Osteocyte (in vitro differentiated cells): Measurements from ENCODE around the gene KIF3B. TPM values are rescaled to one million over a fixed set of nuclear protein-coding genes. Genes with fewer than 3 reads are reported as not detected.
"Not testable (repeated sequence)": the region's sequence is repeated elsewhere in the genome, so short reads cannot be mapped to it uniquely, and the experiment has no call there.

Source experiments
- DNase-seq: peaks from one replicate; pipeline ENCODE4 v3.0.0; 2021; ENCODE audit warnings: mixed read lengths; ENCODE audit not compliant: unreplicated experiment; ENCODE audit errors: extremely low spot score
- H3K27ac Mint-ChIP-seq: one replicate; pipeline ENCODE4 v1.8.0; 2021; ENCODE audit warnings: mild to moderate bottlenecking, mixed read lengths; ENCODE audit not compliant: unreplicated experiment
- H3K27me3 Mint-ChIP-seq: one replicate; pipeline ENCODE4 v1.8.0; 2021; ENCODE audit warnings: mixed read lengths; ENCODE audit not compliant: unreplicated experiment
- H3K36me3 Mint-ChIP-seq: one replicate; pipeline ENCODE4 v1.8.0; 2021; ENCODE audit warnings: mixed read lengths; ENCODE audit not compliant: unreplicated experiment
- H3K4me1 Mint-ChIP-seq: one replicate; pipeline ENCODE4 v1.8.0; 2021; ENCODE audit warnings: mixed read lengths; ENCODE audit not compliant: unreplicated experiment
- H3K4me3 Mint-ChIP-seq: one replicate; pipeline ENCODE4 v1.8.0; 2021; ENCODE audit warnings: mild to moderate bottlenecking, moderate library complexity, mixed read lengths; ENCODE audit not compliant: unreplicated experiment
- H3K9me3 Mint-ChIP-seq: one replicate; pipeline ENCODE4 v1.8.0; 2021; ENCODE audit warnings: mixed read lengths; ENCODE audit not compliant: unreplicated experiment
- total RNA-seq: library from RNA; stranded (reverse); gene quantifications from 2 replicates; pipeline ENCODE4 v1.2.1, GENCODE V29; 2021
- TF ChIP-seq, protein P1 (sequence below): fragments of 200-600 bp; sonication (generic); IDR thresholded peaks from 2 replicates; pipeline ENCODE4 v1.5.0; 2021; ENCODE audit warnings: antibody characterized with exemption, mild to moderate bottlenecking, moderate library complexity

The KIF3B gene
- total RNA-seq, 1 donor from 2014 or later: 28.8 TPM

DNA sequence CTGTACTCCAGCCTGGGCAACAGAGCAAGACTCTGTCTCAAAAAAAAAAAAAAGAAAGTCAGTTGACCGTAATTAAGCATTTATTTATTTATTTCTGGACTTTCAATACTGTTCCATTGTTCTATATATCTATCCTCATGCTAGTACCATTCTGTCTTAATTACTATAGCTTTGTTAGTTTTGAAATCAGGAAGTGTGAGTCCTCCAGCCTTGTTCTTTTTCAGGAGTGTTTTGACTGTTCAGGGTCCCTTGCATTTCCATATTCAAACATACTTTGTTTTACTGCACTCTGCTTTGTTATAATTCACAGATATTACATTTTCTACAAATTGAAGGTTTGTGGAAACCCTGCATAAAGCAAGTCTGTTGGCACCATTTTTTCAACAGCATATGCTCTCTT lies 43.9 kb downstream of the KIF3B start:
- peaks cover 23% of the 10 kb centered on the region for H3K36me3 Mint-ChIP-seq
- no peak for DNase-seq

DNA sequence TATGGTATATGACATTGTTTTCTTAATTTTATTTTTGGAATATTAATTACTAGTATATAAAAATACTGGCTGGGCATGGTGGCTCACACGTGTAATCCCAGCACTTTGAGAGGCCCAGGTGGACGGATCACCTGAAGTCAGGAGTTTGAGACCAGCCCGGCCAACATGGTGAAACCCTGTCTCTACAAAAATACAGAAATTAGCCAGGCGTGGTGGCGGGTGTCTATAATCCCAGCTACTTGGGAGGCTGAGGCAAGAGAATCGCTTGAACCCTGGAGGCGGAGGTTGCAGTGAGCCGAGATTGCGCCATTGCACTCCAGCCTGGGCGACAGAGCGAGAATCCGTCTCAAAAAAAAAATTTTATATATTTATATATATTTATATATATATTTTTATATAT lies 44.8 kb downstream of the KIF3B start:
- not testable (repeated sequence) for H3K4me3 Mint-ChIP-seq, H3K27me3 Mint-ChIP-seq, H3K27ac Mint-ChIP-seq, H3K9me3 Mint-ChIP-seq, DNase-seq
- Mint-ChIP-seq H3K4me1 (peaks cover 17% of the 10 kb centered on the region), H3K36me3 (peaks cover 17% of the 10 kb centered on the region)

More for the DNA sequence above, 43.9 kb downstream of the KIF3B start:
- no peak overlapping the region for H3K27ac Mint-ChIP-seq
- no peaks in the 10 kb centered on the region for H3K27me3 Mint-ChIP-seq
- TF ChIP-seq, protein P1, sequence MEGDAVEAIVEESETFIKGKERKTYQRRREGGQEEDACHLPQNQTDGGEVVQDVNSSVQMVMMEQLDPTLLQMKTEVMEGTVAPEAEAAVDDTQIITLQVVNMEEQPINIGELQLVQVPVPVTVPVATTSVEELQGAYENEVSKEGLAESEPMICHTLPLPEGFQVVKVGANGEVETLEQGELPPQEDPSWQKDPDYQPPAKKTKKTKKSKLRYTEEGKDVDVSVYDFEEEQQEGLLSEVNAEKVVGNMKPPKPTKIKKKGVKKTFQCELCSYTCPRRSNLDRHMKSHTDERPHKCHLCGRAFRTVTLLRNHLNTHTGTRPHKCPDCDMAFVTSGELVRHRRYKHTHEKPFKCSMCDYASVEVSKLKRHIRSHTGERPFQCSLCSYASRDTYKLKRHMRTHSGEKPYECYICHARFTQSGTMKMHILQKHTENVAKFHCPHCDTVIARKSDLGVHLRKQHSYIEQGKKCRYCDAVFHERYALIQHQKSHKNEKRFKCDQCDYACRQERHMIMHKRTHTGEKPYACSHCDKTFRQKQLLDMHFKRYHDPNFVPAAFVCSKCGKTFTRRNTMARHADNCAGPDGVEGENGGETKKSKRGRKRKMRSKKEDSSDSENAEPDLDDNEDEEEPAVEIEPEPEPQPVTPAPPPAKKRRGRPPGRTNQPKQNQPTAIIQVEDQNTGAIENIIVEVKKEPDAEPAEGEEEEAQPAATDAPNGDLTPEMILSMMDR: no peak
- H3K9me3 Mint-ChIP-seq: no peaks in the 10 kb centered on the region
- H3K4me3 Mint-ChIP-seq: no peak overlapping the region
- peaks cover 8% of the 10 kb centered on the region for H3K4me1 Mint-ChIP-seq

DNA sequence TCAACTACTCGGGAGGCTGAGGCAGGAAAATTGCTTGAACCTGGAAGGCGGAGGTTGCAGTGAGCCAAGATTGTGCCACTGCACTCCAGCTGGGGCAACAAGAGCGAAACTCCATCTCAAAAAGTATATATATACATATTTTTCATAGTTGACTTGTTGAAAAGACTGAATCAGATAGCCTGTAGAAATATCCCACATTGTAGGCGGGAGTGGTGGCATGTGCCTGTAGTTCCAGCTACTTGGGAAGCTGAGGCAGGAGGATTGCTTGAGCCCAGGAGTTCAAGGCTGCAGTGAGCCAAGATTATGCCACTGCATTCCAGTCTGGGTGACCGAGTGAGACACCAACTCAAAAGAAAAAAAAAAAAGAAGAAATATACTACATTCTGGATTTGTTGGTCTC lies 46.3 kb downstream of the KIF3B start:
- not testable (repeated sequence) for DNase-seq, H3K27ac Mint-ChIP-seq, H3K4me3 Mint-ChIP-seq, H3K9me3 Mint-ChIP-seq, H3K27me3 Mint-ChIP-seq
- Mint-ChIP-seq H3K36me3 (peaks cover 12% of the 10 kb centered on the region), H3K4me1 (peaks cover 20% of the 10 kb centered on the region)

DNA sequence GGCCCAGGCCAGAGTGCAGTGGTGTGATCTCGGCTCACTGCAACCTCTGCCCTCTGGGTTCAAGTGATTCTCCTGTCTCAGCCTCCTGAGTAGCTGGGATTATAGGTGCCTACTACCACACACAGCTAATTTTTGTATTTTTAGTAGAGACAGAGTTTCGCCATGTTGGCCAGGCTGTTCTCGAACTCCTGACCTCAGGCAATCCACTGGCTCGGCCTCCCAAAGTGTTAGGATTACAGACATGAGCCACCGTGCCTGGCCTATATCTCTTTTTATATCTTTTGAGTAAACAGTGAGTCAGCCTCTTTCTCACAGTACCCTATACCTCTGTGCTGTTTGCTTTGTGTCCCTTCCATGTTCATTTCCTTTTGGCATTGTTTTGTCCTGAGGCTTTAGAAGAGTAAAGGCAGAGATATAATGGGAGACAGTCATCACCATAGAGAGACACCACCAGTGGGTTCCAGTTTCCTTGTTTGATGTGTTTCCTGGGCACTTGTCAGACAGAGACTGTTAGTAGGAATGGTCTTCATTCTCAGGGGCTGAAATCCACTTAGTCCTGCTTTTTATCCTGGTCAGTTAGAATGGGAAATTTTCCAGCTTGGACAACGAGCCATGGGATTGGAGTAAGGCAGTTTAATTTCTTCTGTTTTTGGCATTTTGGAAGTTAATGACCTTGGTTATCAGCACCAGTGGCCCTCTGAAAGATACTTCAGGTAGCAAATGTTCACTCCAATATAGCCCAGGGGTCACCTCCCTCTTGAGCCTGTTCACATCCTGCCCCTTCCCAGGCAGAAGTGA lies 48.5 kb downstream of the KIF3B start:
- Mint-ChIP-seq H3K4me1 (peaks cover 20% of the 10 kb centered on the region), H3K27me3 (no peaks in the 10 kb centered on the region), H3K36me3 (peaks cover 5% of the 10 kb centered on the region), H3K27ac (peak overlapping the region; percentile 76), H3K9me3 (no peaks in the 10 kb centered on the region), H3K4me3 (no peak overlapping the region)
- TF ChIP-seq, protein P1: no peak
- no peak for DNase-seq

DNA sequence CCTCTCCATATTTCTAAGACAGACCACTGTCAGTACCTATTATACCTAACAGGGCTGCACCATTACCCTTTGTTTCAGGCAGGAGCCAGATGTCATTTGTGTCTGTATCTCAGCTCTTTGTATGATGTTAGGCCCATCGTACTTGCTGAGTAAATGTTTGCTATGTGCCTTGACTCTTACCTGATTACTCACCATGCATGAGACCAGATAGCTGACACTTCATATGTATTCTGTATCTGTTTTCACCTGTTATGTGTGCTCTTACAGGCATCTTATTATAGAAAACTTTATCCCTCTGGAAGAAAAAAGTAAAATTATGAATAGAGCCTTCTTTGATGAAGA lies 49.0 kb downstream of the KIF3B start:
- H3K36me3 Mint-ChIP-seq: peaks cover 8% of the 10 kb centered on the region
- TF ChIP-seq, protein P1: no peak
- H3K27ac Mint-ChIP-seq: peak overlapping the region; percentile 76
- H3K9me3 Mint-ChIP-seq: no peaks in the 10 kb centered on the region
- no peaks in the 10 kb centered on the region for H3K27me3 Mint-ChIP-seq
- no peak for DNase-seq
- H3K4me1 Mint-ChIP-seq: peaks cover 20% of the 10 kb centered on the region
- H3K4me3 Mint-ChIP-seq: no peak overlapping the region

DNA sequence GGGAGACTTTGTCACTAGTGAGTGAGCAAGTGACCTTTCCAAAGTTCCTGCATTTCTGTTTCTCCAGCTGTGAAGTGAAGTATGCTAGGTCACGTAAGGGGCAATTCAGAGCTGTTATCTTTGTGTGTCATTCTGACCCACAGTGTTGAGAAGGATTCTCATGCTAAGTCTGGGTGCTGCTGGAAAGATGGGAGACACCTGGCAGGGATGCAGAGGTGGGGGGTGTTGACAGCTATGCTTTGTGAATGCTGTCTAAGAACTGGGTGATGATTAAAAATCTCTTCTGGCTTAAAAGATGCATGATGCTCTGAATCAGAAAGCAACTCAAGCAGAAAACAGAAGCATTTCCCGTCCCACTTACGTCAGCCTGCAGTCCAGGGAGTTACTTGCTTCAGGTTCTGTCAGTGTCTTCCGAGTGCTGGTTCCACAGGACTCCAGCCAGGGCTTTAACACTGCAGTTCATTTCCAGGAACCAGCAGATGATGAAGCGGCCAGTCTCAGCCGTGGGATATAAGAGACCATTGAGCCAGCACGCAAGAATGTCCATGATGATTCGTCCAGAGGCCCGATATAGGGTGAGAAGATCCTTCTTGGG lies 49.7 kb downstream of the KIF3B start:
- H3K4me1 Mint-ChIP-seq: peaks cover 20% of the 10 kb centered on the region
- H3K9me3 Mint-ChIP-seq: no peaks in the 10 kb centered on the region
- H3K4me3 Mint-ChIP-seq: no peak overlapping the region
- TF ChIP-seq, protein P1: no peak
- H3K27me3 Mint-ChIP-seq: no peaks in the 10 kb centered on the region
- DNase-seq: no peak
- peak overlapping the region; percentile 39 for H3K27ac Mint-ChIP-seq
- H3K36me3 Mint-ChIP-seq: peaks cover 12% of the 10 kb centered on the region
